HG03439 (cell line): ENCODE results near the gene PTPRN2.
"Not testable (repeated sequence)": the region's sequence is repeated elsewhere in the genome, so short reads cannot be mapped to it uniquely, and the experiment has no call there.

Source experiments
- ATAC-seq: cut with Tn5 transposase; IDR thresholded peaks from one replicate; pipeline ENCODE4 v1.9.1; 2021; ENCODE audit warnings: mild to moderate bottlenecking, moderate library complexity; ENCODE audit not compliant: unreplicated experiment

PTPRN2 gene

GRCh38 chr7:157499835-157500153 lies 1087.8 kb downstream of the PTPRN2 start:
- ATAC-seq, result no peak

- no peak for ATAC-seq
Measured at GRCh38 chr7:157499121-157499834, 1088.3 kb downstream of the PTPRN2 start.

GRCh38 chr7:157498657-157499056 lies 1089.0 kb downstream of the PTPRN2 start:
- ATAC-seq, result no peak

- no peak for ATAC-seq
Measured at GRCh38 chr7:157497744-157498651, 1089.6 kb downstream of the PTPRN2 start.

GRCh38 chr7:157497367-157497743 lies 1090.3 kb downstream of the PTPRN2 start:
- no peak for ATAC-seq

- ATAC-seq, result no peak
Measured at GRCh38 chr7:157496416-157497275, 1091.0 kb downstream of the PTPRN2 start.

GRCh38 chr7:157495594-157495993 lies 1092.0 kb downstream of the PTPRN2 start:
- no peak for ATAC-seq

GRCh38 chr7:157495177-157495553 lies 1092.5 kb downstream of the PTPRN2 start:
- no peak for ATAC-seq

- no peak for ATAC-seq
Measured at GRCh38 chr7:157494506-157495176, 1093.0 kb downstream of the PTPRN2 start.

GRCh38 chr7:157493776-157494175 lies 1093.8 kb downstream of the PTPRN2 start:
- ATAC-seq, result no peak

GRCh38 chr7:157493017-157493416 lies 1094.6 kb downstream of the PTPRN2 start:
- no peak for ATAC-seq

- no peak for ATAC-seq
Measured at GRCh38 chr7:157490465-157490912, 1097.1 kb downstream of the PTPRN2 start.

GRCh38 chr7:157489870-157490269 lies 1097.8 kb downstream of the PTPRN2 start:
- ATAC-seq, result not testable (repeated sequence)
